OCI-LY7 (cell line): ENCODE results near the gene OPRL1. TPM values are rescaled to one million over a fixed set of nuclear protein-coding genes. Genes with fewer than 3 reads are reported as not detected.

ENCODE experiments used
- BruUV-seq: library from RNA; stranded (reverse); fragments of 400-500 nt; replicated peaks from 2 replicates; lab custom pipeline; 2021; lab: Mats Ljungman, UMichigan
- CTCF ChIA-PET: fragments of 300-600 bp; sonication (Branson Sonifier 250); formaldehyde crosslinking; loops from one replicate; lab custom pipeline; 2022; ENCODE audit warnings: antibody characterized with exemption; ENCODE audit not compliant: unreplicated experiment; lab: Charles Lee
- POLR2A ChIA-PET: fragments of 300-600 bp; sonication (Branson Sonifier 250); formaldehyde crosslinking; loops from one replicate; lab custom pipeline; 2022; ENCODE audit warnings: antibody characterized with exemption; lab: Charles Lee
- DNase-seq: peaks from one replicate; pipeline ENCODE4 v3.0.0-alpha.2; 2015; ENCODE audit warnings: low spot score
- H2AFZ ChIP-seq: fragments of 200-600 bp; sonication (generic), shearing (Covaris generic); 2 replicates; pipeline ENCODE4 v1.6.1; 2014; ENCODE audit warnings: mild to moderate bottlenecking, antibody characterized with exemption, low read length, moderate library complexity
- H3K27ac ChIP-seq: fragments of 200-600 bp; sonication (generic); 2 replicates; pipeline ENCODE4 v1.5.1; 2014; ENCODE audit warnings: mixed run types, low read depth, mild to moderate bottlenecking, moderate library complexity, low read length, inconsistent platforms; ENCODE audit not compliant: poor library complexity, severe bottlenecking
- H3K36me3 ChIP-seq: fragments of 200-600 bp; sonication (generic); 2 replicates; pipeline ENCODE4 v1.6.1; 2014; ENCODE audit warnings: mild to moderate bottlenecking, antibody characterized with exemption, low read length, moderate library complexity, mixed read lengths; ENCODE audit not compliant: insufficient read depth
- H3K4me1 ChIP-seq: fragments of 200-600 bp; sonication (generic); 2 replicates; pipeline ENCODE4 v1.5.1; 2014; ENCODE audit warnings: mild to moderate bottlenecking, low read length; ENCODE audit not compliant: insufficient read depth, poor library complexity, severe bottlenecking
- H3K4me2 ChIP-seq: fragments of 200-600 bp; sonication (generic); 2 replicates; pipeline ENCODE4 v1.6.1; 2014; ENCODE audit warnings: mild to moderate bottlenecking, low read length
- H3K4me3 ChIP-seq: fragments of 200-600 bp; sonication (generic); 2 replicates; pipeline ENCODE4 v1.5.1; 2014; ENCODE audit warnings: mild to moderate bottlenecking, low read depth, low read length; ENCODE audit not compliant: poor library complexity, severe bottlenecking
- H3K79me2 ChIP-seq: fragments of 200-600 bp; sonication (generic); 2 replicates; pipeline ENCODE4 v1.6.1; 2016; ENCODE audit warnings: low read depth, mild to moderate bottlenecking, low read length, moderate library complexity, mixed read lengths; ENCODE audit not compliant: insufficient read depth
- H3K9me2 ChIP-seq: fragments of 200-600 bp; sonication (generic); 2 replicates; pipeline ENCODE4 v1.6.1; 2016; ENCODE audit warnings: mild to moderate bottlenecking, low read length, mixed read lengths; ENCODE audit not compliant: insufficient read depth
- H3K9me3 ChIP-seq: fragments of 200-600 bp; sonication (generic); 2 replicates; pipeline ENCODE4 v1.6.1; 2014; ENCODE audit warnings: mild to moderate bottlenecking, mixed run types, low read length, mixed read lengths
- H4K20me1 ChIP-seq: fragments of 200-600 bp; sonication (generic); 2 replicates; pipeline ENCODE4 v1.6.1; 2014; ENCODE audit warnings: mild to moderate bottlenecking, antibody characterized with exemption, low read length, moderate library complexity, mixed read lengths; ENCODE audit not compliant: insufficient read depth
- CTCF ChIP-seq: fragments of 200-600 bp; sonication (generic); conservative IDR thresholded peaks from 2 replicates; pipeline ENCODE4 v1.5.1; 2014; ENCODE audit warnings: mild to moderate bottlenecking, antibody characterized with exemption, low read length, moderate library complexity, mixed read lengths
- EZH2phosphoT487 ChIP-seq: fragments of 200-600 bp; sonication (generic); IDR thresholded peaks from 2 replicates; pipeline ENCODE4 v1.6.1; 2018; ENCODE audit warnings: low read depth, borderline replicate concordance, mild to moderate bottlenecking, mixed run types, antibody characterized with exemption, low read length, moderate library complexity, mixed read lengths
- intact Hi-C: fragments of 100-400 bp; cut with micrococcal nuclease; formaldehyde crosslinking; loops from one replicate; pipeline ENCODE4 v1.10.0; 2022; ENCODE audit not compliant: unreplicated experiment
- total RNA-seq, 2 experiments: library from RNA; depleted of rRNA in 1 of 2; stranded (reverse); fragments of >200 nt in 1 of 2; shearing (Covaris generic) in 1 of 2; gene quantifications; 2 replicates each; pipeline ENCODE4 v1.2.3, GENCODE V29; 2014 to 2022

OPRL1 gene
- total RNA-seq, 2 experiments from 2014 or later: 6.4 to 7.6 TPM

- H4K20me1 ChIP-seq: no peaks in the 10 kb centered on the region
- intact Hi-C loops: no loop called here
- no peak for DNase-seq
- no peak overlapping the region for H2AFZ ChIP-seq
- no peak overlapping the region for H3K4me3 ChIP-seq
- ChIA-PET POLR2A (interaction anchor here (0.5 kb wide), 1 partner anchor 114 kb away, joined by 3 read pairs; no protein-coding TSS in a partner anchor), CTCF (no interaction called here)
- H3K79me2 ChIP-seq: no peaks in the 10 kb centered on the region
- no peaks in the 10 kb centered on the region for H3K36me3 ChIP-seq
- TF ChIP-seq CTCF: no peak
- TF ChIP-seq EZH2phosphoT487: no peak
- BruUV-seq: no TSS peak
- no peak overlapping the region for H3K27ac ChIP-seq
- no peak overlapping the region for H3K4me2 ChIP-seq
- peaks cover 23% of the 10 kb centered on the region; the same call in 1 of the 2 replicates for H3K9me3 ChIP-seq
- no peaks in the 10 kb centered on the region for H3K4me1 ChIP-seq
- H3K9me2 ChIP-seq: no peaks in the 10 kb centered on the region
Measured at GRCh38 chr20:64146936-64147477, 67.1 kb downstream of the OPRL1 start.

GRCh38 chr20:64148581-64148980 is 68.7 kb downstream of the OPRL1 start:
- POLR2A ChIA-PET: no interaction called here
- TF ChIP-seq CTCF (no peak), EZH2phosphoT487 (no peak)
- Histone ChIP-seq H3K9me2 (no peaks in the 10 kb centered on the region), H3K27ac (no peak overlapping the region), H4K20me1 (no peaks in the 10 kb centered on the region), H2AFZ (no peak overlapping the region), H3K4me2 (no peak overlapping the region), H3K9me3 (peaks cover 23% of the 10 kb centered on the region; the same call in 1 of the 2 replicates), H3K79me2 (no peaks in the 10 kb centered on the region), H3K36me3 (no peaks in the 10 kb centered on the region), H3K4me3 (no peak overlapping the region), H3K4me1 (no peaks in the 10 kb centered on the region)
- BruUV-seq: no TSS peak
- no peak for DNase-seq
- intact Hi-C loops: no loop called here
- CTCF ChIA-PET: no interaction called here

GRCh38 chr20:64149141-64149540 is 69.3 kb downstream of the OPRL1 start:
- Histone ChIP-seq H3K27ac (no peak overlapping the region), H3K4me3 (no peak overlapping the region), H4K20me1 (no peaks in the 10 kb centered on the region), H2AFZ (no peak overlapping the region), H3K79me2 (no peaks in the 10 kb centered on the region), H3K9me3 (peaks cover 19% of the 10 kb centered on the region; the same call in 1 of the 2 replicates), H3K9me2 (no peaks in the 10 kb centered on the region), H3K4me1 (no peaks in the 10 kb centered on the region), H3K4me2 (no peak overlapping the region), H3K36me3 (no peaks in the 10 kb centered on the region)
- BruUV-seq: no TSS peak
- POLR2A ChIA-PET: no interaction called here
- CTCF ChIA-PET: no interaction called here
- no peak for TF ChIP-seq CTCF
- TF ChIP-seq EZH2phosphoT487: no peak
- intact Hi-C loops: no loop called here
- DNase-seq: no peak
